Measurements from ENCODE around the gene FRAT1. TPM values are rescaled to one million over a fixed set of nuclear protein-coding genes. Genes with fewer than 3 reads are reported as not detected.

The FRAT1 gene
- polyA plus RNA-seq, 1 donor (not counting 4 experiments of a cell fraction or from before 2014, with no cell fraction given): 0.34 TPM

GRCh38 chr10:97321804-97322190 lies 2.7 kb downstream of the FRAT1 start:
- dilution Hi-C loops (cut with MboI; ENCODE audit: extremely low pct_ligation_motif_present, low sequenced_read_pairs): no loop called here
- H3K36me3 ChIP-seq (ENCODE audit: control insufficient read depth in 2 of 2, extremely low read depth in 1 of 2, insufficient read depth in 2 of 2, low read length in 2 of 2): no peaks in the 10 kb centered on the region

DNA sequence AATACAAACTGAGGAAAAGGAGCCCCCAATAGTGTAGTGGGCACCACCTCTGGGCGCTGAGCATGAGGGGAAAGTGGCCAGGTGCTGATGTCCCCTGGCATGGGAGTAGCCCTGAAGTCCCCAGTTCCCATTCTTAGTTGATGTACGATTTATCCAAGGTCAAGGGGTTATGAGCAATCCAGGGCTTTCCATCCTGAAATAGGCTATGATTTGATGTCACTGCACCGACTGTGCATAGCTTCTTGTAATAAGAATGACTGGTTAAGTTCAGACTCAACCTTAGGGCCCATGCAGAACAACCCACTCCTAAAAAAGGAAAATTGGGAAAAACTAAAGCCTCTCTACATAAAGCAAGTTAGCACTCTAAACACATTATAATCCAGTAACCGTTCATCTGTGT lies 4.4 kb downstream of the FRAT1 start:
- no peak overlapping the region for H3K4me3 ChIP-seq (ENCODE audit: control insufficient read depth in 2 of 3, extremely low read depth in 1 of 3, insufficient read depth in 2 of 3, low read depth in 1 of 3, low read length in 3 of 3)
- no peaks in the 10 kb centered on the region for H3K9me3 ChIP-seq (ENCODE audit: control insufficient read depth, low read depth, low read length)
- H3K9ac ChIP-seq (ENCODE audit: control insufficient read depth, extremely low read depth, insufficient read depth, low read length): no peak overlapping the region
- no peak overlapping the region for H2AFZ ChIP-seq (ENCODE audit: control insufficient read depth, low read length)
- peaks cover 0 to 1% of the 10 kb centered on the region in 2 experiments for H3K36me3 ChIP-seq (ENCODE audit: control insufficient read depth in 2 of 2, extremely low read depth in 1 of 2, insufficient read depth in 2 of 2, low read length in 2 of 2)
- no peak overlapping the region for H3K4me2 ChIP-seq (ENCODE audit: control insufficient read depth, extremely low read depth, insufficient read depth, low read depth, low read length)
- no peak for DNase-seq (ENCODE audit: low read depth, low spot score)
- FAIRE-seq: no peak
- no peaks in the 10 kb centered on the region for H3K9me1 ChIP-seq (ENCODE audit: control insufficient read depth, extremely low read depth, insufficient read depth, low read length)
- dilution Hi-C loops (cut with MboI; ENCODE audit: extremely low pct_ligation_motif_present, low sequenced_read_pairs): no loop called here
- H4K20me1 ChIP-seq (ENCODE audit: control insufficient read depth, extremely low read depth, insufficient read depth, low read length): no peaks in the 10 kb centered on the region
- peaks cover 10% of the 10 kb centered on the region for H3K4me1 ChIP-seq (ENCODE audit: control insufficient read depth, extremely low read depth, insufficient read depth, low read length)
- H3K79me2 ChIP-seq (ENCODE audit: control insufficient read depth, insufficient read depth, low read length): no peaks in the 10 kb centered on the region
- H3K27me3 ChIP-seq (ENCODE audit: control insufficient read depth, extremely low read depth, insufficient read depth, low read length): peaks cover 10% of the 10 kb centered on the region
- no peak overlapping the region for H3K27ac ChIP-seq (ENCODE audit: control insufficient read depth, insufficient read depth, low read length)
- no peak for TF ChIP-seq EZH2 (IDR thresholded peaks at IDR 0.05; ENCODE audit: low read length)
- no peak for TF ChIP-seq CTCF (optimal IDR thresholded peaks at IDR 0.05 in 1 of 3, IDR thresholded peaks at IDR 0.05 in 1 of 3, conservative IDR thresholded peaks at IDR 0.05 in 1 of 3; ENCODE audit: extremely low read depth in 1 of 3, insufficient read depth in 2 of 3, low read length in 3 of 3)

More at GRCh38 chr10:97321804-97322190, 2.7 kb downstream of the FRAT1 start:
- Histone ChIP-seq H3K9me3 (ENCODE audit: control insufficient read depth, low read depth, low read length) (no peaks in the 10 kb centered on the region), H3K9ac (ENCODE audit: control insufficient read depth, extremely low read depth, insufficient read depth, low read length) (no peak overlapping the region), H3K27ac (ENCODE audit: control insufficient read depth, insufficient read depth, low read length) (no peak overlapping the region), H4K20me1 (ENCODE audit: control insufficient read depth, extremely low read depth, insufficient read depth, low read length) (no peaks in the 10 kb centered on the region), H3K4me1 (ENCODE audit: control insufficient read depth, extremely low read depth, insufficient read depth, low read length) (peaks cover 11% of the 10 kb centered on the region), H3K4me2 (ENCODE audit: control insufficient read depth, extremely low read depth, insufficient read depth, low read depth, low read length) (no peak overlapping the region), H3K9me1 (ENCODE audit: control insufficient read depth, extremely low read depth, insufficient read depth, low read length) (no peaks in the 10 kb centered on the region), H2AFZ (ENCODE audit: control insufficient read depth, low read length) (no peak overlapping the region), H3K79me2 (ENCODE audit: control insufficient read depth, insufficient read depth, low read length) (no peaks in the 10 kb centered on the region), H3K4me3 (ENCODE audit: control insufficient read depth in 2 of 3, extremely low read depth in 1 of 3, insufficient read depth in 2 of 3, low read depth in 1 of 3, low read length in 3 of 3) (no peak overlapping the region), H3K27me3 (ENCODE audit: control insufficient read depth, extremely low read depth, insufficient read depth, low read length) (peaks cover 10% of the 10 kb centered on the region)
- FAIRE-seq: no peak
- no peak for DNase-seq (ENCODE audit: low read depth, low spot score)
- TF ChIP-seq EZH2 (IDR thresholded peaks at IDR 0.05; ENCODE audit: low read length): no peak
- TF ChIP-seq CTCF (optimal IDR thresholded peaks at IDR 0.05 in 1 of 3, IDR thresholded peaks at IDR 0.05 in 1 of 3, conservative IDR thresholded peaks at IDR 0.05 in 1 of 3; ENCODE audit: extremely low read depth in 1 of 3, insufficient read depth in 2 of 3, low read length in 3 of 3): no peak
